ENCODE results near the gene NTSR1.

- no peak for TF ChIP-seq CTCF (IDR thresholded peaks at IDR 0.05)
- no peak for TF ChIP-seq POLR2A (IDR thresholded peaks at IDR 0.05)
Measured at GRCh38 chr20:62780204-62780603, 71.6 kb downstream of the NTSR1 start.
